ENCODE results near the gene JSRP1. TPM values are rescaled to one million over a fixed set of nuclear protein-coding genes. Genes with fewer than 3 reads are reported as not detected.

Gene JSRP1
- total RNA-seq, 1 donor = not detected

DNA sequence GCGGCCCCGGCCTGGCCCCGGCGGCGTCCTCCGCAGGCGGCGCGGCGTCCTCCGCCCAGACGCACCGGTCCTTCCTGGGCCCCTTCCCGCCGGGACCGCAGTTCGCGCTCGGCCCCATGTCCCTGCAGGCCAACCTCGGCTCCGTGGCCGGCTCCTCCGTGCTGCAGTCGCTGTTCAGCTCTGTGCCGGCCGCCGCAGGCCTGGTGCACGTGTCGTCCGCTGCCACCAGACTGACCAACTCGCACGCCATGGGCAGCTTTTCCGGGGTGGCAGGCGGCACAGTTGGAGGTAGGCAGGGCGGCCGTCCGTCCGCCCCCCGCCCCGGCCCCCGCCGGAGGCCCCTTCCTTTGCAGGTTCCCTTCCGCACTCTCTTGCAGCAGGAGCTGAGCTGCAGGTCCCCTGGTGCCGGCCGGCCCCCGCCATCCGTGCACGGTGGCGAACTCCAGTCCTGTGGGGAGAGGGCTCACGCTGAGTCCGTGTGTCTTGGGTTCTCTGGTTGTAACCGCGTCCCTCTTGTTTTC, 29.3 kb downstream of the JSRP1 start:
- Histone ChIP-seq H3K9me3 (ENCODE audit: low read depth, low read length) (no peaks in the 10 kb centered on the region), H3K4me3 (ENCODE audit: low read length) (no peak overlapping the region), H3K4me1 (ENCODE audit: insufficient read depth, low read length) (no peaks in the 10 kb centered on the region), H3K27me3 (ENCODE audit: insufficient read depth, low read length) (no peaks in the 10 kb centered on the region)

DNA sequence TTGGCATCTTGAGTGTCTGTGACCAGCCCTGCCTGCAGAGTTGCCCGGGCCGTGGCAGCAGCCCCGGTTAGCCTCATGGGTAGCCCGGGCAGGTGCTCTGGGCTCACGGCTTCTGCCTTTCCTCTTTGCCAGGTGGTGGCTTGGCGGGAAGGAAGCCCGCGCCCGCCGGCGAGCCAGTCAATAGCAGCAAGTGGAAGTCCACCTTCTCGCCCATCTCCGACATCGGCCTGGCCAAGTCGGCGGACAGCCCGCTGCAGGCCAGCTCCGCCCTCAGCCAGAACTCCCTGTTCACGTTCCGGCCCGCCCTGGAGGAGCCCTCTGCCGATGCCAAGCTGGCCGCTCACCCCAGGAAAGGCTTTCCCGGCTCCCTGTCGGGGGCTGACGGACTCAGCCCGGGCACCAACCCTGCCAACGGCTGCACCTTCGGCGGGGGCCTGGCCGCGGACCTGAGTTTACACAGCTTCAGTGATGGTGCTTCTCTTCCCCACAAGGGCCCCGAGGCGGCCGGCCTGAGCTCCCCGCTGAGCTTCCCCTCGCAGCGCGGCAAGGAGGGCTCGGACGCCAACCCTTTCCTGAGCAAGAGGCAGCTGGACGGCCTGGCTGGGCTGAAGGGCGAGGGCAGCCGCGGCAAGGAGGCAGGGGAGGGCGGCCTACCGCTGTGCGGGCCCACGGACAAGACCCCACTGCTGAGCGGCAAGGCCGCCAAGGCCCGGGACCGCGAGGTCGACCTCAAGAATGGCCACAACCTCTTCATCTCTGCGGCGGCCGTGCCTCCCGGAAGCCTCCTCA, 30.0 kb downstream of the JSRP1 start:
- H3K9me3 ChIP-seq (ENCODE audit: low read depth, low read length) = no peaks in the 10 kb centered on the region

DNA sequence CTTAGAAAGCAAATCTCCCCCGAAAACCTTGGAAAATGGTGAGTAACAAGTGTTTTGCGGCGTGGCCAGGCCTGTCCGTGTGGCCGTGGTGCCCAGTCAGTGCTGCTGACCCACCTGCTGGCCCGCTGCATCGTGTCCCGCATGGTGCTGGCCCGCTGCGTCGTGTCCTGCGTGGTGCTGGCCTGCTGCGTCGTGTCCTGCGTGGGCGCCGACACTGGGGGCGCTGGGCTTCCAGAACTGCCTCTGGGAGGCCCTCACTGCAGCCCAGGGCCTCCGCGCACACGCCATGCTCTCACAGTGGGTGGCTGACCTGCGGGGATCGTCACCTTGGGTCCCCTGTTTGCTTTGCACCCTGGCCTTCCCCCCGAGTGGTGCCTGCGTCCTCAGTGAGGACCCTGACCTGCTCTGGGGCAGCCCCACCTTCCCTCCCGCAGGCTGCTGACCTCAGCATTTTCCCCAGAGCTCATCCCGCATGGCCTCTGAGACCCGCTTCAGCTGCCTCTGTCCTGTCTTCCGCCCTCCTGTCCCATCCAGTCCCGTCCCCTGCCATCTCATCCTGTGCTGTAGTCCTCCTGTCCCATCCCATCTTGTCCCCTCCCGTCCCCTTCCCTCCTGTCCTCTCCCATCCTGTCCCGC, 30.7 kb downstream of the JSRP1 start:
- no peaks in the 10 kb centered on the region for H3K4me1 ChIP-seq (ENCODE audit: insufficient read depth, low read length)
- no peaks in the 10 kb centered on the region for H3K27me3 ChIP-seq (ENCODE audit: insufficient read depth, low read length)
- no peak overlapping the region for H3K4me3 ChIP-seq (ENCODE audit: low read length)

More for the DNA sequence above, 30.0 kb downstream of the JSRP1 start:
- H3K4me1 ChIP-seq (ENCODE audit: insufficient read depth, low read length) = no peaks in the 10 kb centered on the region
- no peaks in the 10 kb centered on the region for H3K27me3 ChIP-seq (ENCODE audit: insufficient read depth, low read length)
- no peak overlapping the region for H3K4me3 ChIP-seq (ENCODE audit: low read length)

DNA sequence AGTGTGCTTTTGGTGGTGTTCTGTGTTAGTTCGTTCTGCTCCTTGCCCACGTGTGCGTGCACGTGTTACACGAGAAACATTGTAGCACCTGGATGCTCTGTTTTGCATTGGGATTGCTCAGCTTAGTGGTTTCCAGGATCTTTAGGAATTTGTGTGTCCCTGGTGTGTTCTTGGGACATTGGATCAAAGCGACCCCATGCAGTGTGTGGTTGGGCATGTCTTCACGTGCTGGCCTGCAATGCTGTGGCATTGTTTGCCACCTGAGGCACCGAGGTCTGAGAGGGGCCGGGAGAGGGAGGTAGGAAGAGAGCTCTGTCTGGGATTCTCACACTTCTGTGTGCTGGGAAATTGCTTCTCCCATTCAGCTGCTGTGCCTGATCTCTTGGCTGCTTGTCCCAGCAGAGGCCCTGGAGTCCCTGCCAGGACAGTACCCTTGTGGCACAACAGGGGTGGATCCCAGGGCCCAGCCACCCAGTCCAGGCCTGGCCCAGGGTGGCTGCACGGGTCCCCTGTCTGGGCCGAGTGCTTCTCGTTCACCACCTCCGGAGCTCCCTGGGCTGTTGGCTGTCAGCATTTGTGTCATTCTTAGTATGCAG, 31.4 kb downstream of the JSRP1 start:
- no peaks in the 10 kb centered on the region for H3K9me3 ChIP-seq (ENCODE audit: low read depth, low read length)
- H3K27me3 ChIP-seq (ENCODE audit: insufficient read depth, low read length) = no peaks in the 10 kb centered on the region

More for the DNA sequence above, 30.7 kb downstream of the JSRP1 start:
- H3K9me3 ChIP-seq (ENCODE audit: low read depth, low read length) = no peaks in the 10 kb centered on the region

DNA sequence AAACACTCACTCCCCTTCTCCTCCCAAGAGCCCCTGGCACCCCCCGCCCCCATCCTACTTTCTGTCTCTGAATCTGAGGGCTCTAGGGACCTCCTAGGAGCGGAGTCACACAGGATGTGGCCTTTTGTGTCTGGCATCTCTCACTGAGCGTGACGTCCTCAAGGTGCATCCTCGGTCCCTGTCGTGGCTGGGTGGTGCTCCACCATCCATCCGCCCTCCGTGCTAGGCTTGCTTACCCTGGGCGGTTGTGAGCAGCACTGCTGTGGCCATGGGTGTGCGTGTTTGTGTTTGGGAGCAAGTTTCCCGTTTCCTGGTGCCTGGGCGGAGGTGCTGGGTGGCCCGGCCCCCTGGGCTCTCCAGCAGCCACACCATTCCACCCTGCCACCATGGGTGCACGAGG, 32.3 kb downstream of the JSRP1 start:
- H3K9me3 ChIP-seq (ENCODE audit: low read depth, low read length) = no peaks in the 10 kb centered on the region
- no peaks in the 10 kb centered on the region for H3K4me1 ChIP-seq (ENCODE audit: insufficient read depth, low read length)
- H3K4me3 ChIP-seq (ENCODE audit: low read length) = no peak overlapping the region
- no peaks in the 10 kb centered on the region for H3K27me3 ChIP-seq (ENCODE audit: insufficient read depth, low read length)

More for the DNA sequence above, 31.4 kb downstream of the JSRP1 start:
- H3K4me3 ChIP-seq (ENCODE audit: low read length) = no peak overlapping the region
- no peaks in the 10 kb centered on the region for H3K4me1 ChIP-seq (ENCODE audit: insufficient read depth, low read length)

DNA sequence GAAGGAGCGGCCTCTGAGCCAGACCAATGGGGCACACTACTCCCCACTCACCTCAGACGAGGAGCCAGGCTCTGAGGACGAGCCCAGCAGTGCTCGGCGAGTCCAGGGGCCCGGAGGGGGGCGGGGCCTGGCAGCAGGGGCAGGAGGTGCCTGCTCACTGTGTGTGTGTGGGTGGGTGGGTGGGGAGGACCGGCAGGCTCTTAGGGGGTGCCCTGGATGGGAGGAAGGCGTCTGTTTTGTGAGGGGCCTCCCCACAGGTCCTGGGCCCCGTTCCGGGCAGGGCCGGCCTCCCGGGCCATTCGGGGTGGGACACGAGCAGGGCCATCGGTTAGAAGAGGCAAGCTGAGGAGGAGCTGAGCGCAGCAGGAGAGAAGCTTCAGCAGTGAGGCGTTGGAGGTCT, 32.8 kb downstream of the JSRP1 start:
- no peaks in the 10 kb centered on the region for H3K9me3 ChIP-seq (ENCODE audit: low read depth, low read length)
- H3K4me1 ChIP-seq (ENCODE audit: insufficient read depth, low read length) = no peaks in the 10 kb centered on the region
- no peaks in the 10 kb centered on the region for H3K27me3 ChIP-seq (ENCODE audit: insufficient read depth, low read length)
- H3K4me3 ChIP-seq (ENCODE audit: low read length) = no peak overlapping the region

DNA sequence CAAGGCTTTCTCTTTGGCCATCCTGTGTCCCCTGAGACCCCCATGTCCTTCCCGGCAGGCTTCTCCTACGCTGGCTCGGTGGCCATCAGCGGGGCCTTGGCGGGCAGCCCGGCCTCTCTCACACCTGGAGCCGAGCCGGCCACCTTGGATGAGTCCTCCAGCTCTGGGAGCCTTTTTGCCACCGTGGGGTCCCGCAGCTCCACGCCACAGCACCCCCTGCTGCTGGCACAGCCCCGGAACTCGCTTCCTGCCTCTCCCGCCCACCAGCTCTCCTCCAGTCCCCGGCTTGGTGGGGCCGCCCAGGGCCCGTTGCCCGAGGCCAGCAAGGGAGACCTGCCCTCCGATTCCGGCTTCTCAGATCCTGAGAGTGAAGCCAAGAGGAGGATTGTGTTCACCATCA, 34.3 kb downstream of the JSRP1 start:
- Histone ChIP-seq H3K27me3 (ENCODE audit: insufficient read depth, low read length) (no peaks in the 10 kb centered on the region), H3K4me3 (ENCODE audit: low read length) (no peak overlapping the region), H3K4me1 (ENCODE audit: insufficient read depth, low read length) (no peaks in the 10 kb centered on the region), H3K9me3 (ENCODE audit: low read depth, low read length) (no peaks in the 10 kb centered on the region)

DNA sequence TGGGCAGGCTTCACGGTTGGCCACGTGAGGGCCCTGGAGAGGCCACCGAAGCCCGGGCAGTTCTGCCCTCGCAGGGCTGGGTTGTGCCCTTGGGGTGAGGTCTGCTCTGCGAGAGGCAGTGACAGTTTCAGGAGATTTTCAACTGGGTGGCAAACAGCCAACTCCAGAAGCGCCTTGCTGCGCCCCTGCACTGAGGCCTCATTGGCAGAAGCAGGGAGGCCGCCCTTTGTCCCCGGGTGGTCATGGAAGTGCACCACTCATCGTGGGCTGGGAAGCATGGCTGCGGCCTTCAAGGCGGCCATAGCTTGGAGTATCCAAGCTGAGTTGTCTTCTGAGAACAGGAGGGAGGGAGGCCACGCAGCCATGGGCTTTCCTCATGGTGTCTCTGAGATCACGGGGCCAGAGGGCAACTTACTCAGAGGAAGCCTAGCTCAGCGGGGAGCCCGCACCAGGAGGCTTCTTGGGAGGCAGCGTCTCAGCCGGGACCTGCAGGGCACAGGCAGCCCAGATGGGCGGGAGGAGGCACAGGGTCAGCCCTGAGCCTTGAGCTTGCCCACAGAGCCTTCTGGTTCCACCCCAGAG, 34.9 kb downstream of the JSRP1 start:
- Histone ChIP-seq H3K9me3 (ENCODE audit: low read depth, low read length) (no peaks in the 10 kb centered on the region), H3K4me1 (ENCODE audit: insufficient read depth, low read length) (no peaks in the 10 kb centered on the region), H3K27me3 (ENCODE audit: insufficient read depth, low read length) (no peaks in the 10 kb centered on the region), H3K4me3 (ENCODE audit: low read length) (no peak overlapping the region)

DNA sequence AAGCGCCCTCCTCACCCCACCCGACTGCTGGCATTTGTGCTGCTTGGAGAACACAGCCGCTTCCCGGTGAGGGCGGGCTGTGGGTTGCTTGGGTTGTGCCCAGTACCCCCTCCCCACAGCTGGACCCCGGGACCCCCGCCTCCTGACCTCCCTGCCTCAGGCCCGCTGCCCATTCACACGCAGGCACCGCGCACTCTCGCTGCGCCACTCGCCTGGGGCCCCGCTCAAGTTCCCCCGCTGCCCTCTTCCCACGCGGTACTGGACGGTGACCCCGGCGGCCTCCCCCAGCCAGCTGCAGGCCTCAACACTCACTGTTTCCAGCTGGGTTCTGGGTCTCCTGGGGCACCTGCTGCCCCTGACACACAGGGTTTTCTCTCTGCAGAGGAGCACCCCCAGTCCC, 36.5 kb downstream of the JSRP1 start:
- H3K9me3 ChIP-seq (ENCODE audit: low read depth, low read length) = no peaks in the 10 kb centered on the region
- no peaks in the 10 kb centered on the region for H3K4me1 ChIP-seq (ENCODE audit: insufficient read depth, low read length)
- H3K27me3 ChIP-seq (ENCODE audit: insufficient read depth, low read length) = no peaks in the 10 kb centered on the region
- H3K4me3 ChIP-seq (ENCODE audit: low read length) = no peak overlapping the region

DNA sequence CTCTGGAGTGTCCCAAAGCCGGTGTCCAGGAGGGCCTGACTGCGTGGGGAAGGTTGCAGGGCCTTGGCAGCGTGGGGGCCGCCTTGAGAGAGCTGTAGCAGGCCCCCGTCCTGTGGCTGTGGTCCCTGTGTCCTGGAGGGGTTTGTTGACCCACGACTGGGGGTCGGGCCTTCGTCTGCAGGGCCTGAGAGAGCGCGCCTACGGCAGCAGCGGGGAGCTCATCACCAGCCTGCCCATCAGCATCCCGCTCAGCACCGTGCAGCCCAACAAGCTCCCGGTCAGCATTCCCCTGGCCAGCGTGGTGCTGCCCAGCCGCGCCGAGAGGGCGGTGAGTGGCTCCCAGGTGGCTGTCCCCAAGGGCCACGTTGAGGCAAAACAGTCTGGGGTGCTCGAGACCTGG, 38.6 kb downstream of the JSRP1 start:
- no peaks in the 10 kb centered on the region for H3K9me3 ChIP-seq (ENCODE audit: low read depth, low read length)
- H3K4me3 ChIP-seq (ENCODE audit: low read length) = no peak overlapping the region
- no peaks in the 10 kb centered on the region for H3K27me3 ChIP-seq (ENCODE audit: insufficient read depth, low read length)
- H3K4me1 ChIP-seq (ENCODE audit: insufficient read depth, low read length) = no peaks in the 10 kb centered on the region

DNA sequence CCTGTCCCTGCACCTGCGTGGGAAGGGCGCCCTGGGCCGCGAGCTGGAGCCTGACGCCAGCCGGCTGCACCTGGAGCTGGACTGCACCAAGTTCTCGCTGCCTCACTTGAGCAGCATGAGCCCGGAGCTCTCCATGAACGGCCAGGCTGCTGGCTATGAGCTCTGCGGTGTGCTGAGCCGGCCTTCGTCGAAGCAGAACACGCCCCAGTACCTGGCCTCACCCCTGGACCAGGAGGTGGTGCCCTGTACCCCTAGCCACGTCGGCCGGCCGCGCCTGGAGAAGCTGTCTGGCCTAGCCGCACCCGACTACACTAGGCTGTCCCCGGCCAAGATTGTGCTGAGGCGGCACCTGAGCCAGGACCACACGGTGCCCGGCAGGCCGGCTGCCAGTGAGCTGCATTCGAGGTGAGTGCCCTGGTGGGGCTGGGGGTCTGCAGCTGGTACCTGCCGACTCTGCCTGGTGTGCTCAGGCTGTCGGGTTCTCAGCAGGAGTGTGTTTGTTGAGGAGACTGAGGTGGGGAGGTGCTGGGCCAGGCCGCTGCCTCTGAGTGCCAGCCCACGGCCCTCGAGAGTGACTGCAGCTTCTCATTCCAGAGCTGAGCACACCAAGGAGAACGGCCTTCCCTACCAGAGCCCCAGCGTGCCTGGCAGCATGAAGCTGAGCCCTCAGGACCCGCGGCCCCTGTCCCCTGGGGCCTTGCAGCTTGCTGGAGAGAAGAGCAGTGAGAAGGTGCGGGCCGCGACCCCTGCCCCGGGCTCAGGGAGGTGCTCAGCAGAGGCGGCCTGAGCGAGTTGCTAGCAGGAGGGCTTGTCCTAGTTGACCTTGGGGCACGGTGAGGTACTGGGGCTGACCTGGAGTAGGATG, 39.6 kb downstream of the JSRP1 start:
- Histone ChIP-seq H3K27me3 (ENCODE audit: insufficient read depth, low read length) (no peaks in the 10 kb centered on the region), H3K4me1 (ENCODE audit: insufficient read depth, low read length) (no peaks in the 10 kb centered on the region), H3K9me3 (ENCODE audit: low read depth, low read length) (no peaks in the 10 kb centered on the region), H3K4me3 (ENCODE audit: low read length) (no peak overlapping the region)

DNA sequence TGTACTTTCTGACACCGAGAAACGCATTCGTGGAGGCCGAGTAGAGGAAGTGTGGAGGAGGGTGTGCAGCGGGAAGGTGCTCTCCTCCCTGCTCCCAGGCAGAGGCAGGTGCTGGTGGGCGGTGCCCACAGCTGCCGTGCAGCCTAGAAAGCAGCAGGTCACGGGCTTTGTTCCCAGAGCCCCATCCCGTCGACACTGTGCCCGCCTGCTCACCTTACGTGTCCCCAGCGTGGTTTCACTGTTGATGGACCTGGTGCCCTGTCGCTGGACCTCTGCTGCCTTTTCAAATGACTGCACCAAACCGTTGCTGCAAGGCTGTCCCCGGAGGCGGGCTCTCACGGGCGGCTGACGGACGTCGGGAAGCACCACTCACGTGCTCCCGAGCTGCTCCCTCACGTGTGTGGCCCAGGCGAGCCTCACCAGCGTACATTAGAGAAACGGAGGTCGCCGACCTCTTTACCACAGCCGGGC, 40.9 kb downstream of the JSRP1 start:
- no peak overlapping the region for H3K4me3 ChIP-seq (ENCODE audit: low read length)
- H3K27me3 ChIP-seq (ENCODE audit: insufficient read depth, low read length) = no peaks in the 10 kb centered on the region
- no peaks in the 10 kb centered on the region for H3K4me1 ChIP-seq (ENCODE audit: insufficient read depth, low read length)
- no peaks in the 10 kb centered on the region for H3K9me3 ChIP-seq (ENCODE audit: low read depth, low read length)

DNA sequence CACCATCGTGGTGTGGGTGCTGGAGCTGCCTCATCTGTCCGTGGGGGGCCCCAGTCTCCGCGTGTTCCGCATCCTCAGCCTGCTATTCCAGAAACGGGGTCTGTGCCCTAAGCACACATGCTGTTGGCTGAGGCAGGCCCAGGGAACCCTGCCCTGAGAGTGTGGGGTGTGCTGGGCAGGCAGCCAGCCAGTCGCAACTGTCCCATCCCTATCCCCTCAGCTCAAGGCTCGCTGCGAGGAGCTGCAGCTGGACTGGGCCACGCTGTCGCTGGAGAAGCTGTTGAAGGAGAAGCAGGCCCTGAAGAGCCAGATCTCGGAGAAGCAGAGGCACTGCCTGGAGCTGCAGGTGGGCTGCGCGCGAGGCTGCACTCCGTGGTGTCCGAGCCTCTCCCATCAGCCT, 42.0 kb downstream of the JSRP1 start:
- no peaks in the 10 kb centered on the region for H3K9me3 ChIP-seq (ENCODE audit: low read depth, low read length)
- no peak overlapping the region for H3K4me3 ChIP-seq (ENCODE audit: low read length)
- H3K4me1 ChIP-seq (ENCODE audit: insufficient read depth, low read length) = no peaks in the 10 kb centered on the region

DNA sequence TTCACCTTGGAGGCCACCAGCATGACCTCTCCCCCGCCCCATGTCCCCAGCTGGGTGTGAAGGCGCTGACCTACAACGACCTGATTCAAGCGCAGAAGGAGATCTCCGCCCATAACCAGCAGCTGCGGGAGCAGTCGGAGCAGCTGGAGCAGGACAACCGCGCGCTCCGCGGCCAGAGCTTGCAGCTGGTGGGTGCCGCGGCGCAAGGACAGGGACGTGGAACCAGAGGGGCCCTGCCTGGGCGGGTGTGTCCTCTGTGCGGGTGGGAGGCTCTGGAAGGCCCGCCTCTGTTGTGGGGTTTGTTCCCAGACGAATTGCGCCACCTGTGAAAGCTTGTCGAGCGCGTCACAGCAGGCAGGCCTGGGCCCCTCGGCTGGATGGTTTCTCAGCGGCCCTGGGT, 42.4 kb downstream of the JSRP1 start:
- H3K27me3 ChIP-seq (ENCODE audit: insufficient read depth, low read length) = no peaks in the 10 kb centered on the region

More for the DNA sequence above, 42.0 kb downstream of the JSRP1 start:
- no peaks in the 10 kb centered on the region for H3K27me3 ChIP-seq (ENCODE audit: insufficient read depth, low read length)

More for the DNA sequence above, 42.4 kb downstream of the JSRP1 start:
- no peak overlapping the region for H3K4me3 ChIP-seq (ENCODE audit: low read length)
- H3K9me3 ChIP-seq (ENCODE audit: low read depth, low read length) = no peaks in the 10 kb centered on the region
- no peaks in the 10 kb centered on the region for H3K4me1 ChIP-seq (ENCODE audit: insufficient read depth, low read length)

Data from mononuclear cell (primary cell).